Coronary artery (tissue), 2 donors: ENCODE measurements around the gene PML.

Experiments
- DNase-seq: peaks from one replicate; pipeline ENCODE4 v3.0.0-alpha.2; 2017; ENCODE audit warnings: low spot score
- H3K27ac ChIP-seq, 2 donors: fragments of 200-600 bp; sonication (generic); one replicate each; pipeline ENCODE4 v1.5.1; 2016 to 2019
- H3K4me3 ChIP-seq: fragments of 200-600 bp; sonication (generic); 2 replicates; pipeline ENCODE4 v1.5.1; 2016; ENCODE audit warnings: mild to moderate bottlenecking, moderate library complexity
- TF ChIP-seq, protein P1 (sequence below): fragments of 200-600 bp; sonication (generic); IDR thresholded peaks from one replicate; pipeline ENCODE4 v1.5.1; 2019; ENCODE audit warnings: antibody characterized with exemption

PML gene

DNA sequence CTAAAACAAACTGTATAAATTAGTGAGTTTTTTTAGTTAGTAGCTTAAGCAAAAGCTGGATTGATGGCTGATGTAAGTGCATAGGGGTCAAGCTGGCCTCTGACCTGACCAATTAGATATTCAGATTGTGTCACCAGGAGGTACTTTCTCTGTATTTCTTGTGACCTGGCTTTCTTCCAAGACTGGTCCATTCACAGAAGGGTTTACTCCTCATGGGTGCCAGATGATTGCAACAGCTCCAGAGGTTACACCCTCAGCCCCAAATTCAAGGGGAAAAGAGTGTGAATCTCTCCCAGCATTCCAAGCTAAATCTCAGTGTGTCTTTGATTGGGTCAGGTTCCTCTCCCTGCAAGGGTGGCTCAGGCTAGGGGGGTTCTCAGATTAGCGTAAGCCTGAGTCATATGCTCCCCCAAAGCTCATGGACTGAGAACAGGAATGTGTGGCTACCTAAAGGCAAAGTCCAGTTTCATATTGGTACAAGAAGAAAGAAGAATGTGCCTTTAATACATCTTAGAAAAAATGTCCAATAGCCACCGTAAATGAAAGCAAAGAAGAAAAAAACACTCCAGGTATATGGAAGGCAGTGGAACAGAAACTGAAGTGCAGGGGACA is 16.5 kb downstream of the PML start:
- peak overlapping the region in 1 of 2 donors; percentile 71 for H3K27ac ChIP-seq
- no peak for DNase-seq
- TF ChIP-seq, protein P1, sequence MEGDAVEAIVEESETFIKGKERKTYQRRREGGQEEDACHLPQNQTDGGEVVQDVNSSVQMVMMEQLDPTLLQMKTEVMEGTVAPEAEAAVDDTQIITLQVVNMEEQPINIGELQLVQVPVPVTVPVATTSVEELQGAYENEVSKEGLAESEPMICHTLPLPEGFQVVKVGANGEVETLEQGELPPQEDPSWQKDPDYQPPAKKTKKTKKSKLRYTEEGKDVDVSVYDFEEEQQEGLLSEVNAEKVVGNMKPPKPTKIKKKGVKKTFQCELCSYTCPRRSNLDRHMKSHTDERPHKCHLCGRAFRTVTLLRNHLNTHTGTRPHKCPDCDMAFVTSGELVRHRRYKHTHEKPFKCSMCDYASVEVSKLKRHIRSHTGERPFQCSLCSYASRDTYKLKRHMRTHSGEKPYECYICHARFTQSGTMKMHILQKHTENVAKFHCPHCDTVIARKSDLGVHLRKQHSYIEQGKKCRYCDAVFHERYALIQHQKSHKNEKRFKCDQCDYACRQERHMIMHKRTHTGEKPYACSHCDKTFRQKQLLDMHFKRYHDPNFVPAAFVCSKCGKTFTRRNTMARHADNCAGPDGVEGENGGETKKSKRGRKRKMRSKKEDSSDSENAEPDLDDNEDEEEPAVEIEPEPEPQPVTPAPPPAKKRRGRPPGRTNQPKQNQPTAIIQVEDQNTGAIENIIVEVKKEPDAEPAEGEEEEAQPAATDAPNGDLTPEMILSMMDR, result no peak
- H3K4me3 ChIP-seq, result peak overlapping the region; percentile 33

DNA sequence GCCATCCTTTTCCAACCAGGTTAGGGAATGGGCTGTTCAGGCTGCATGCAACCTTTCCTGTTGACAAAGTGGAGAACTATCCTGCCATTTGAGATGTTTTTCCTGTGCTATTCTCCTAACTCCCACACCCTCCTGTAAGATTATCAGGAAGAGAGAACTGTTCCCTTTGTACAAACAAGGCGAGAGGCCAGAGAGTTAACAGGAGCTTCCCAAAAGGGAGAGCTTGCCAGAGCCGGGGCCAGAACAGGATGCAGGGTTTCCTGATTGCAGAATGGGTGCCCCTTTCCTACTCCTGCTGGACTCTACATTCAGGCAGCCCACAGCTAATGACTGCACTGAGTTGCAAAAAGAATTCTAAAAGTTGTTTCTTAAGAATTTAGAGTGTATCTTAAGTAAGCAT is 17.1 kb downstream of the PML start:
- no peak for DNase-seq
- H3K27ac ChIP-seq, result peak overlapping the region in 1 of 2 donors; percentile 71

GRCh38 chr15:74013374-74013894 is 18.9 kb downstream of the PML start:
- Histone ChIP-seq H3K27ac (no peak overlapping the region), H3K4me3 (no peak overlapping the region)
- DNase-seq, result no peak
- TF ChIP-seq, protein P1, result no peak

More for the DNA sequence above, 17.1 kb downstream of the PML start:
- TF ChIP-seq, protein P1, result no peak
- H3K4me3 ChIP-seq, result peak overlapping the region; percentile 33

- no peak overlapping the region for H3K27ac ChIP-seq
These were observed 25.2 kb downstream of the PML start for GRCh38 chr15:74019734-74020133.

DNA sequence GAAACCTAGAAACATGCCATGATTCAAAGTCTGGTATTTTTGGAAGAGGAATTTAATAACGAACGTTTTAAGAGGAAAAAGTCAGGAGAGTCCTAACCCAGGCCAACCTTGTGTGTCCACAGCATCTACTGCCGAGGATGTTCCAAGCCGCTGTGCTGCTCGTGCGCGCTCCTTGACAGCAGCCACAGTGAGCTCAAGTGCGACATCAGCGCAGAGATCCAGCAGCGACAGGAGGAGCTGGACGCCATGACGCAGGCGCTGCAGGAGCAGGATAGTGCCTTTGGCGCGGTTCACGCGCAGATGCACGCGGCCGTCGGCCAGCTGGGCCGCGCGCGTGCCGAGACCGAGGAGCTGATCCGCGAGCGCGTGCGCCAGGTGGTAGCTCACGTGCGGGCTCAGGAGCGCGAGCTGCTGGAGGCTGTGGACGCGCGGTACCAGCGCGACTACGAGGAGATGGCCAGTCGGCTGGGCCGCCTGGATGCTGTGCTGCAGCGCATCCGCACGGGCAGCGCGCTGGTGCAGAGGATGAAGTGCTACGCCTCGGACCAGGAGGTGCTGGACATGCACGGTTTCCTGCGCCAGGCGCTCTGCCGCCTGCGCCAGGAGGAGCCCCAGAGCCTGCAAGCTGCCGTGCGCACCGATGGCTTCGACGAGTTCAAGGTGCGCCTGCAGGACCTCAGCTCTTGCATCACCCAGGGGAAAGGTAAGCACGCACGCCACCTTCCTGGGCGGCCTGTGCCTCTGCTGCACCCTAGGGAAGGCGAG is 28.4 kb downstream of the PML start:
- DNase-seq, result no peak
- H3K27ac ChIP-seq, result no peak overlapping the region
- TF ChIP-seq, protein P1, result no peak
- no peak overlapping the region for H3K4me3 ChIP-seq

More at GRCh38 chr15:74019734-74020133, 25.2 kb downstream of the PML start:
- H3K4me3 ChIP-seq, result no peak overlapping the region
- DNase-seq, result no peak
- TF ChIP-seq, protein P1, result no peak

GRCh38 chr15:74024687-74025086 is 30.2 kb downstream of the PML start:
- no peak for DNase-seq
- Histone ChIP-seq H3K4me3 (no peak overlapping the region), H3K27ac (peak overlapping the region in 1 of 2 donors; percentile 5)
- TF ChIP-seq, protein P1, result no peak
